HEK293T (cell line): ENCODE measurements around the gene SEMA6B.

Source experiments
- CTCF ChIA-PET: fragments of 350-600 bp; formaldehyde crosslinking; extraction: SDS; loops from one replicate; lab custom pipeline; 2021; ENCODE audit warnings: antibody characterized with exemption, inconsistent platforms; lab: Yijun Ruan, JAX
- POLR2A ChIA-PET: fragments of 350-600 bp; formaldehyde crosslinking; extraction: SDS; loops from one replicate; lab custom pipeline; 2020; ENCODE audit warnings: antibody characterized with exemption, inconsistent platforms; lab: Yijun Ruan, JAX
- DNase-seq: peaks from one replicate; pipeline ENCODE4 v3.0.0; 2012; ENCODE audit warnings: mixed read lengths; ENCODE audit errors: extremely low spot score
- ARNT ChIP-seq: fragments of 450-650 bp; IDR thresholded peaks from 2 replicates; pipeline ENCODE4 v1.6.1; 2017; ENCODE audit warnings: mild to moderate bottlenecking
- BHLHE40 ChIP-seq: fragments of 450-650 bp; IDR thresholded peaks from 2 replicates; pipeline ENCODE4 v1.6.1; 2016; ENCODE audit warnings: mild to moderate bottlenecking, moderate library complexity, borderline replicate concordance
- CTBP1 ChIP-seq: fragments of 450-650 bp; IDR thresholded peaks from 2 replicates; pipeline ENCODE4 v1.6.1; 2016; ENCODE audit warnings: borderline replicate concordance
- ELF4 ChIP-seq: fragments of 450-650 bp; IDR thresholded peaks from 2 replicates; pipeline ENCODE4 v1.6.1; 2017; ENCODE audit warnings: antibody characterized with exemption
- FOXA1 ChIP-seq: fragments of 450-650 bp; IDR thresholded peaks from 2 replicates; pipeline ENCODE4 v1.6.1; 2016; ENCODE audit warnings: mild to moderate bottlenecking
- FOXK2 ChIP-seq: fragments of 450-650 bp; IDR thresholded peaks from 2 replicates; pipeline ENCODE4 v1.6.1; 2016; ENCODE audit warnings: mild to moderate bottlenecking
- FOXM1 ChIP-seq: fragments of 450-650 bp; IDR thresholded peaks from 2 replicates; pipeline ENCODE4 v1.6.1; 2017; ENCODE audit warnings: mild to moderate bottlenecking, borderline replicate concordance
- HDGF ChIP-seq: fragments of 450-650 bp; IDR thresholded peaks from 2 replicates; pipeline ENCODE4 v1.6.1; 2017; ENCODE audit warnings: antibody characterized with exemption, borderline replicate concordance
- L3MBTL2 ChIP-seq: fragments of 450-650 bp; conservative IDR thresholded peaks from 2 replicates; pipeline ENCODE4 v1.6.1; 2016; ENCODE audit warnings: mild to moderate bottlenecking
- LEF1 ChIP-seq: fragments of 450-650 bp; IDR thresholded peaks from 2 replicates; pipeline ENCODE4 v1.6.1; 2017; ENCODE audit warnings: mild to moderate bottlenecking, borderline replicate concordance
- NFRKB ChIP-seq: fragments of 450-650 bp; IDR thresholded peaks from 2 replicates; pipeline ENCODE4 v1.6.1; 2016; ENCODE audit warnings: mild to moderate bottlenecking, moderate library complexity
- PKNOX1 ChIP-seq: fragments of 450-650 bp; IDR thresholded peaks from 2 replicates; pipeline ENCODE4 v1.6.1; 2016
- SP1 ChIP-seq: fragments of 450-650 bp; IDR thresholded peaks from 2 replicates; pipeline ENCODE4 v1.6.1; 2017
- SUZ12 ChIP-seq: fragments of 450-650 bp; IDR thresholded peaks from 2 replicates; pipeline ENCODE4 v1.6.1; 2016; ENCODE audit warnings: mild to moderate bottlenecking
- TARDBP ChIP-seq: fragments of 450-650 bp; IDR thresholded peaks from 2 replicates; pipeline ENCODE4 v1.6.1; 2016
- ZNF384 ChIP-seq: fragments of 450-650 bp; IDR thresholded peaks from 2 replicates; pipeline ENCODE4 v1.6.1; 2016

SEMA6B gene

GRCh38 chr19:4536798-4537197 lies 22.7 kb downstream of the SEMA6B start:
- DNase-seq = no peak
- ChIA-PET POLR2A (interaction anchor here (1.1 kb wide), 1 partner anchor 139 kb away, joined by 3 read pairs; no protein-coding TSS in a partner anchor), CTCF (no interaction called here)
- TF ChIP-seq FOXM1 = no peak
- TF ChIP-seq LEF1 = no peak
- TF ChIP-seq CTBP1 = no peak
- TF ChIP-seq L3MBTL2 = no peak
- no peak for TF ChIP-seq HDGF
- no peak for TF ChIP-seq TARDBP
- no peak for TF ChIP-seq ZNF384
- TF ChIP-seq PKNOX1 = no peak
- no peak for TF ChIP-seq SUZ12
- TF ChIP-seq BHLHE40 = no peak
- TF ChIP-seq ARNT = no peak
- TF ChIP-seq FOXA1 = no peak
- TF ChIP-seq ELF4 = no peak
- no peak for TF ChIP-seq SP1
- no peak for TF ChIP-seq NFRKB
- TF ChIP-seq FOXK2 = no peak

GRCh38 chr19:4534836-4535658 lies 24.4 kb downstream of the SEMA6B start, which contains the start of gene PLIN5:
Gene PLIN5 (minus strand): TSS chr19:4535224. CDS start chr19:4534074, 1,150 bp downstream.
- ChIA-PET CTCF (interaction anchor here (0.5 to 2.0 kb wide), 5 partner anchors 9 to 101 kb away, joined by 3 to 20 read pairs (median 3); no protein-coding TSS in a partner anchor), POLR2A (interaction anchor here (1.2 to 1.4 kb wide), 2 partner anchors 8 to 64 kb away, joined by 3 to 4 read pairs; no protein-coding TSS in a partner anchor)
- TF ChIP-seq LEF1 (no peak), TARDBP (no peak), ELF4 (no peak), FOXK2 (no peak), FOXM1 (no peak), HDGF (no peak), BHLHE40 (no peak), ARNT (no peak), L3MBTL2 (no peak), CTBP1 (no peak), SUZ12 (no peak), ZNF384 (no peak), NFRKB (no peak), PKNOX1 (no peak), SP1 (no peak)
- peak; percentile 97 for DNase-seq

DNA sequence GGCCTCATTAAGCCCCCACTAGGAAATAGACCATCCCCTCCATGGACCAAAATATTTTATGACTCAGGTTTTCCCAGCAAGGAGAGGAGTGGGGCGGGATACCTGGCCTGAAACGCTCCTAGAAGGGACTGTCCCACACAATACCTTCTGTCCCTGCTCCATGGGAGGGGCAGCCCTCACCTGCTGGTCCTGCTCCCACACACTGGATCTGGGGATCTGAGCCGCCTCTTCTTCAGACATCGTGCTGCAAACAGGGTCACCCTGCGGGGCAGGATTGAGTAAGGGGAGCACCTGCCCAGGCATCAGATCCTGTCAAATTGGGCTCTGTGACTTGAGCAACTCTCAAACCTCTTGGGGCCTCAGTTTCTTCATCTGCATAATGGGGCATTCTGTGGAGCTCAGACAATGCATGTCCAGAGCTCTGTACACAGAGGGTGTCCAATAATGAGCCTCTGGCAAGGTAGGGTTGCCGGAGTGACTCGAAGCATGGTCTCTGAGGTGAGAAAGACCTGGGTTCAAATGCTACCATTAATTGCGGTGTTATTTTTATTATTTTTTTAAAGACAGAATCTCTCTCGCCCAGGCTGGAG lies 25.6 kb downstream of the SEMA6B start:
- ChIA-PET CTCF (interaction anchor here (2.0 kb wide), 2 partner anchors 8 to 11 kb away, joined by 13 to 20 read pairs; no protein-coding TSS in a partner anchor), POLR2A (interaction anchor here (1.4 to 1.5 kb wide), 2 partner anchors 63 kb away, joined by 3 read pairs; no protein-coding TSS in a partner anchor)
- DNase-seq = no peak
- TF ChIP-seq L3MBTL2 (no peak), LEF1 (no peak), FOXK2 (no peak), CTBP1 (no peak), FOXM1 (no peak), ARNT (no peak), ZNF384 (no peak), SP1 (no peak), BHLHE40 (no peak), ELF4 (no peak), TARDBP (no peak)

DNA sequence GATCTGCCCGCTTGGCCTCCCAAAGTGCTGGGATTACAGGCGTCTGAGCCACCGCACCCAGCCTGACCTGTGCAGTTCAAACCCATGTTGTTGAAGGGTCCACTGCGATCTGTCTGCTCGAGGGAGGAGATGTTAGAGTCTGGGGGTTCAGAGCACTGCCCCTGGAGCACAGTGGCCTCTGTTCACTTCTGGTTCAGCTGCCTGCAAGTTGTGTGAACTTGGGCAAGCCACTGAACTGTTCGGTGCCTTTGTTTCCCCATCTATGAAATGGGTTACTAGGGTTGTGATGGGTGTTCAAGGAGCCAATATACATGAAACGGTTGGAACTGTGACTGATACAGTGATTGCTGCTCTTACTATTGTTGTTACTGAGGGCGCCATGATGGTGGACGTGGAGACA lies 26.1 kb downstream of the SEMA6B start:
- ChIA-PET POLR2A (interaction anchor here (1.5 kb wide), 1 partner anchor 62 kb away, joined by 3 read pairs; no protein-coding TSS in a partner anchor), CTCF (no interaction called here)
- DNase-seq = no peak
- TF ChIP-seq HDGF (no peak), LEF1 (no peak), FOXK2 (no peak), BHLHE40 (no peak), SP1 (no peak), CTBP1 (no peak), ZNF384 (no peak), ARNT (no peak), ELF4 (no peak), PKNOX1 (no peak), L3MBTL2 (no peak)

DNA sequence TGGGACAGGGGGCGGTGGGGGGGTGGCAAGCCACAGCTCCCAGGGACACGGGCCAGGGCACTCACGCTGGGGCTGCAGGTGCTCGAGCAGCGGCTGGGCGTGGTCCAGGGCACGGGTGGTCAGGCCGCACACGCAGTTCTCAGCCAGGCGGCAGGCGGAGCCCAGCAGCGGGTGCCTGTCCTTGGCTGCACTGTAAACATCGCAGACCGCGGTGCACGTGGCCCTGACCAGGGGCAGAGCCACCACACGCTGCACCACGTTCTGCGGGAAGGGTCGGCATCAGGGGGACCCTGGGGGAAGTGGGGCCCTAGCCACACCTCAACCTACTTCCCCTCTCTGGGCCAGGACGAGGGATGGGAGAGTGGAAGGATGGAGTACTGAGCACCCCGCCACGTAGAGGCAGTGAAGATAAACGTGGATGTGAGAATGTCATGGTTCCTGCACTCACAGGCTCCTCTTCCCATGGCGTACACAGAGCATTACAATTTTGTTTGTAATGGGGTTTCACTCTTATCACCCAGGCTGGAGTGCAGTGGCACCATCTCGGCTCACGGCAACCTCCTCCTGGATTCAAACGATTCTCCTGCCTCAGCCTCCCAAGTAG lies 27.8 kb downstream of the SEMA6B start:
- POLR2A ChIA-PET = no interaction called here
- no peak for DNase-seq
- CTCF ChIA-PET = no interaction called here
- TF ChIP-seq SP1 (no peak), LEF1 (no peak), SUZ12 (no peak)
